Heart left ventricle (tissue), 13 donors: ENCODE data around the gene TOP1.

Experiments
- POLR2A ChIP-seq, 2 donors: fragments of 450-650 bp; IDR thresholded peaks; one replicate each; pipeline ENCODE4 v1.6.1; 2017; ENCODE audit warnings: antibody characterized with exemption in 2 of 2, mild to moderate bottlenecking in 2 of 2, moderate library complexity in 2 of 2
- TF ChIP-seq, protein P1 (sequence below), 12 donors: fragments of 200-600 bp; sonication (generic) in 4 of 12; IDR thresholded peaks; one replicate each; pipeline versions ENCODE4 v1.5.0 to v1.8.0; 2018 to 2022; ENCODE audit warnings: antibody characterized with exemption in 12 of 12, mild to moderate bottlenecking in 5 of 12
- donor health status: ischemic (EF 13 %, LVEDD 7.1; RV severe dilation, severe dysfunction).
- donor health status: DM: no; HTN: yes; CAD: no.
- donor health status: DM: no; HTN: no; CAD: no.
- donor health status: ischemic (EF 25% LVEDD 6.9; RV normal size, moderate dysfunction).
- donor health status: ischemic (EF 25% LVEDD 5.7; RV mildly dilated, moderate dysfunction).
- donor health status: ischemic (EF 35%, LVEDD 5.7; RV mildly dilated, moderate dysfunction).
- donor health status: nonischemic (EF 11% LVEDD 7.7; RV severe dilation, severe dysfunction).
- donor health status: DM: yes; HTN: yes; CAD: no.
- donor health status: PGD.
- donor health status: ischemic (EF 29% LVEDD 5.4; RV normal size, mild dysfunction).
- donor health status: nonischemic (EF 23%, LVEDD 6.1; RV moderate dilation, normal function).

- TF ChIP-seq, protein P1, sequence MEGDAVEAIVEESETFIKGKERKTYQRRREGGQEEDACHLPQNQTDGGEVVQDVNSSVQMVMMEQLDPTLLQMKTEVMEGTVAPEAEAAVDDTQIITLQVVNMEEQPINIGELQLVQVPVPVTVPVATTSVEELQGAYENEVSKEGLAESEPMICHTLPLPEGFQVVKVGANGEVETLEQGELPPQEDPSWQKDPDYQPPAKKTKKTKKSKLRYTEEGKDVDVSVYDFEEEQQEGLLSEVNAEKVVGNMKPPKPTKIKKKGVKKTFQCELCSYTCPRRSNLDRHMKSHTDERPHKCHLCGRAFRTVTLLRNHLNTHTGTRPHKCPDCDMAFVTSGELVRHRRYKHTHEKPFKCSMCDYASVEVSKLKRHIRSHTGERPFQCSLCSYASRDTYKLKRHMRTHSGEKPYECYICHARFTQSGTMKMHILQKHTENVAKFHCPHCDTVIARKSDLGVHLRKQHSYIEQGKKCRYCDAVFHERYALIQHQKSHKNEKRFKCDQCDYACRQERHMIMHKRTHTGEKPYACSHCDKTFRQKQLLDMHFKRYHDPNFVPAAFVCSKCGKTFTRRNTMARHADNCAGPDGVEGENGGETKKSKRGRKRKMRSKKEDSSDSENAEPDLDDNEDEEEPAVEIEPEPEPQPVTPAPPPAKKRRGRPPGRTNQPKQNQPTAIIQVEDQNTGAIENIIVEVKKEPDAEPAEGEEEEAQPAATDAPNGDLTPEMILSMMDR (IDR thresholded peaks at IDR 0.05), result no peak
- no peak for TF ChIP-seq POLR2A (IDR thresholded peaks at IDR 0.05)
These were observed 132.1 kb downstream of the TOP1 start for GRCh38 chr20:41160686-41161085.
